ENCODE data around the gene RASGRF1. TPM values are rescaled to one million over a fixed set of nuclear protein-coding genes. Genes with fewer than 3 reads are reported as not detected.
A peak's percentile ranks its signal among the peaks of the same experiment; 100 is the strongest.
"Not testable (repeated sequence)": the region's sequence is repeated elsewhere in the genome, so short reads cannot be mapped to it uniquely, and the experiment has no call there.

The RASGRF1 gene
- total RNA-seq, 1 experiment from 2014 or later: 1.1 TPM

DNA sequence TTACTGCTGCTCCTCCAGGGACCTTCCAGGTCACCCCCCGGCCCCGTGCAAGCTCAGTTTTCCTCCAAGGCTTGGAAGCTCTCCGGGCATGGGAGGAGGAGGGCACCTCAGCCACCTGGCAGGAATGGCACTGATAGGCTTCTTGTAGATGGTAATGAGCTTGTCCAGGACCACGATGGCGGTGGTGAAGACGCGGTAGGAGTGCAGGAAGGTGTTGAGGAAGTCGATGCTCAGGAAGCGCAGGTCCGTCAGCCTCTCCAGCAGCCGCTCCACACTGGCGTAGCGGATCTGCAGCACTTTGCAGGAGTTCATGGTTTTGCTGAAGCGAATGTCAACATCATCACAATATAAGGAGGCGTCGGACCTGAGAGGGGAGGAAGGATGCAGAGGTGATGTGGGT, 84.5 kb downstream of the RASGRF1 start:
- no peaks in the 10 kb centered on the region for H3K27me3 ChIP-seq
- no peaks in the 10 kb centered on the region for H3K36me3 ChIP-seq
- H3K4me1 ChIP-seq: peaks cover 23% of the 10 kb centered on the region
- H3K27ac ChIP-seq: no peak overlapping the region
- H3K4me3 ChIP-seq: no peak overlapping the region
- DNase-seq: no peak
- H3K9me3 ChIP-seq (replicated peaks): no peaks in the 10 kb centered on the region

GRCh38 chr15:79004336-79004735, 86.2 kb downstream of the RASGRF1 start:
- H3K4me1 ChIP-seq: peaks cover 23% of the 10 kb centered on the region
- no peaks in the 10 kb centered on the region for H3K36me3 ChIP-seq
- H3K9me3 ChIP-seq (replicated peaks): no peaks in the 10 kb centered on the region
- DNase-seq: peak; percentile 87
- H3K27ac ChIP-seq: peak overlapping the region; percentile 64
- H3K27me3 ChIP-seq: no peaks in the 10 kb centered on the region
- H3K4me3 ChIP-seq: peak overlapping the region; percentile 24

DNA sequence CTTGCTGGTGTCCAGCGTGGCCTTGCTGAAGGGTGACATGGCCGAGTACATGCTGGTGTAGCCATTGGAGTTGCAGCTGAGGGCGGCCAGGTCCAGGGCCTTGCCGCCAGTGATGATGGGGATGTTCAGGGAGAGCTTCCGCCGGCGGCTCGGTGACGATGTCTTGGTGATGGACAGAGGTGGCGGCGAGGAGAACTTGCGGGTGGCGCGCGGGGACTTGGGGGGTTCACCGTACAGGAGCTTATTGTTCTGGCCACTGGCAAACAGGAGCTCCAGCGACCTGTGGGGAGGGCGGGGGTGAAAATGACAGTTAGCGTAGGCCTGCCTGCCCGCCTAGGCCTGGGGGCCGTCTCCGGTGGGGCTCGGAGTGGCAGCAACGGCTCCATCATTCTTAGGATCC, 86.7 kb downstream of the RASGRF1 start:
- DNase-seq: no peak
- Histone ChIP-seq H3K27me3 (no peaks in the 10 kb centered on the region), H3K36me3 (no peaks in the 10 kb centered on the region), H3K9me3 (replicated peaks) (no peaks in the 10 kb centered on the region), H3K27ac (peak overlapping the region; percentile 64), H3K4me3 (peak overlapping the region; percentile 24), H3K4me1 (peaks cover 23% of the 10 kb centered on the region)

DNA sequence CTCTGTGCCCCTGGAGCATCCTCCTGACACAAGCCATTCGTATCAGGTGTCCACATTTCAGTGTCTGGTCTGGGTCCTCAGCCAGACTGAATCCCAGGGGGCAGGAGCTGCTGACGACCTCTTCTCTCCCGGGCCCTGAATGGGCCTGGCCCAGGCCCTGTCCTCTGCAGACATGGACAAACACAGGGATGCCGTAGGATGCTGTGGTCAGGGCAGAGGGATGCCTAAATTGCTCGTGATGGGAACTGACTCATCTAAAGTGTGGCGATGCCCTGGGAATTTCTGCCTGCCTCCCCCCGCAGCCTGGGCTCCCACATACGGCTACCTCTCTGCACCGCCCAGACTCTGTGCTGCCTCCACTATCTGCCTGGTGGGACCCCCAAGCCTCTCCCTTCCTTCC, 87.3 kb downstream of the RASGRF1 start:
- Histone ChIP-seq H3K4me1 (peaks cover 23% of the 10 kb centered on the region), H3K27me3 (no peaks in the 10 kb centered on the region), H3K9me3 (replicated peaks) (no peaks in the 10 kb centered on the region), H3K27ac (peak overlapping the region; percentile 64), H3K4me3 (peak overlapping the region; percentile 24; the same call in 1 of the 2 replicates), H3K36me3 (no peaks in the 10 kb centered on the region)
- DNase-seq: no peak

DNA sequence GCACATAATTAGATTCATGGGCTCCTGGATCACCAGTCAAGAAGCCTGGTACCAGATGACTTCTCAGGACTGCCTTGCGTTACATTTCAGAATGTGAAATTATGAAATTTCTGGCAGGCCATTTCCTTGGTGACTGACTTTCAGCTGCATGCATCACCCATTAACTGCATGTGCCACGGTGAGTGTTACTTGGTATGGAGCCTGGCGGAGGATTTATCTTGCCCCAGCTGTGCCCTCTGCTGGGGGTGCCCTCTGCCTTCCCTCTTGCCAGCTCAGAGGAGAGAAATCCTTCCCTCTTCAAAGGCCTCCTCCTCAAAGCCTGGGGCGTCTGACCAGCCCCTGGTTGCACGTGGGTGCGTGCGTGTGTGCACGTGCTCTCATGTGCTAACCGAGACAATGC, 88.0 kb downstream of the RASGRF1 start:
- Histone ChIP-seq H3K36me3 (no peaks in the 10 kb centered on the region), H3K27ac (no peak overlapping the region), H3K9me3 (replicated peaks) (no peaks in the 10 kb centered on the region), H3K4me3 (no peak overlapping the region), H3K27me3 (no peaks in the 10 kb centered on the region), H3K4me1 (peaks cover 23% of the 10 kb centered on the region)
- DNase-seq: no peak

DNA sequence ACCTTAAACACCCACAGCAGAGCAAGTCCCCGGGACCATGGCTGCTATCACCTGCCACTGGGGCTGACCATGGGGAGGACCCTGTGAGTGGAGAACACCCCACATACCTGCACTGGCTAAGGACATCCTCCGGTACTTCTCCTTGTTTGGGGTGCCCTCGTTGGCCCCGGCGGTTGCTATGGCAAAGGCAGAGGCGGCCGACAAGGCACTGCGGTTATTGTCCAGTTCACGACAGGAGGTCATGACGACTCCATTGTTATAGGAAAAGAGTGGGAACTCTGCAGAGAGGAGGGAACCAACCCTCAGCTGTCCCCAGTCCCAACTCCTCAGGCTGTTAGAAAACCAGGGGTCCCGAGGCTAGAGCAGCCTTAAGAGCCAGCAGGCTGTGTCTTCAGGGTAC, 90.9 kb downstream of the RASGRF1 start:
- peaks cover 14% of the 10 kb centered on the region for H3K4me1 ChIP-seq
- H3K36me3 ChIP-seq: no peaks in the 10 kb centered on the region
- no peaks in the 10 kb centered on the region for H3K9me3 ChIP-seq (replicated peaks)
- no peak overlapping the region for H3K4me3 ChIP-seq
- DNase-seq: no peak
- H3K27ac ChIP-seq: no peak overlapping the region
- H3K27me3 ChIP-seq: no peaks in the 10 kb centered on the region

- Histone ChIP-seq H3K27me3 (no peaks in the 10 kb centered on the region), H3K4me1 (peaks cover 4% of the 10 kb centered on the region), H3K27ac (no peak overlapping the region), H3K9me3 (replicated peaks) (no peaks in the 10 kb centered on the region), H3K4me3 (no peak overlapping the region), H3K36me3 (no peaks in the 10 kb centered on the region)
- DNase-seq: no peak
These were observed 92.1 kb downstream of the RASGRF1 start for GRCh38 chr15:78998526-78998925.

- Histone ChIP-seq H3K4me1 (no peaks in the 10 kb centered on the region; the same call in 1 of the 2 replicates), H3K36me3 (no peaks in the 10 kb centered on the region), H3K27me3 (no peaks in the 10 kb centered on the region), H3K9me3 (replicated peaks) (no peaks in the 10 kb centered on the region), H3K27ac (no peak overlapping the region), H3K4me3 (no peak overlapping the region)
- DNase-seq: no peak
These were observed 92.5 kb downstream of the RASGRF1 start for GRCh38 chr15:78997981-78998499.

DNA sequence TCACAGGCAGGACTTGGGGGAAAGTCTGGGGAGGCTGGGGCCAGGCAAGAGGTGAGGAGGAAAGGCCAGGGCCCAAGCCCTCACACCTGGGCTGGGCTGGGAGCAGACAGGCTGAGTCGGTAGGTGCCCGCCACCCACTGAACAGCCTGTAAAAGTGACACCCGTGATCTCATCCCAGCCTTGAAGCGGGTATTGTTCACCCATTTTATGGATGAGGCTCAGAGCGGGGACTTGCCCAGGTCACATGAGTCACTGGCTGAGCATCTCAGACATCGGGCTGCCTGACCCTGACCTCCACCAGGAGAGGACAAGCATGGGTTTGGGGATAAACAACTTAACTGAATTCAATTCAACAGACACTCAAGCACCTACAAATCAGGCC, 93.7 kb downstream of the RASGRF1 start:
- no peaks in the 10 kb centered on the region for H3K36me3 ChIP-seq
- no peak for DNase-seq
- no peaks in the 10 kb centered on the region for H3K27me3 ChIP-seq
- H3K4me1 ChIP-seq: peaks cover 5% of the 10 kb centered on the region
- H3K27ac ChIP-seq: no peak overlapping the region
- no peak overlapping the region for H3K4me3 ChIP-seq
- no peaks in the 10 kb centered on the region for H3K9me3 ChIP-seq (replicated peaks)

GRCh38 chr15:78995921-78996893, 94.4 kb downstream of the RASGRF1 start:
- no peaks in the 10 kb centered on the region for H3K36me3 ChIP-seq
- H3K4me1 ChIP-seq: peaks cover 5% of the 10 kb centered on the region
- no peak overlapping the region for H3K27ac ChIP-seq
- no peak overlapping the region for H3K4me3 ChIP-seq
- H3K27me3 ChIP-seq: no peaks in the 10 kb centered on the region
- no peak for DNase-seq
- no peaks in the 10 kb centered on the region for H3K9me3 ChIP-seq (replicated peaks)

DNA sequence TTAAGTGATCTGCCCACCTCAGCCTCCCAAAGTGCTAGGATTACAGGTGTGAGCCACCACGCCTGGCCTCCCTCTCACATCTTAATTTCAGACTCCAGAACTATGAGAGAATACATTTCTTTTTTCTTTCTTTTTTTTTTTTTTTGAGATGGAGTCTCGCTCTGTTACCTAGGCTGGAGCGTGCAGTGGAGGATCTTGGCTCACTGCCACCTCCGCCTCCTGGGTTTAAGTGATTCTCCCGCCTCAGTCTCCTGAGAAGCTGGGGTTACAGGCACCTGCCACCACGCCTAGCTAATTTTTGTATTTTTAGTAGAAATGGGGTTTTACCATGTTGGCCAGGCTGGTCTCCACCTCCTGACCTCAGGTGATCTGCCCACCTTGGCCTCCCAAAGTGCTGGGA, 95.4 kb downstream of the RASGRF1 start:
- H3K9me3 ChIP-seq (replicated peaks); DNase-seq; H3K27me3 ChIP-seq; H3K4me3 ChIP-seq; H3K27ac ChIP-seq; H3K36me3 ChIP-seq: not testable (repeated sequence)
- H3K4me1 ChIP-seq: peaks cover 12% of the 10 kb centered on the region

- Histone ChIP-seq H3K4me1 (peaks cover 19% of the 10 kb centered on the region), H3K4me3 (no peak overlapping the region), H3K27ac (no peak overlapping the region), H3K9me3 (replicated peaks) (no peaks in the 10 kb centered on the region), H3K36me3 (no peaks in the 10 kb centered on the region), H3K27me3 (no peaks in the 10 kb centered on the region)
- no peak for DNase-seq
These were observed 96.5 kb downstream of the RASGRF1 start for GRCh38 chr15:78993931-78994530.

DNA sequence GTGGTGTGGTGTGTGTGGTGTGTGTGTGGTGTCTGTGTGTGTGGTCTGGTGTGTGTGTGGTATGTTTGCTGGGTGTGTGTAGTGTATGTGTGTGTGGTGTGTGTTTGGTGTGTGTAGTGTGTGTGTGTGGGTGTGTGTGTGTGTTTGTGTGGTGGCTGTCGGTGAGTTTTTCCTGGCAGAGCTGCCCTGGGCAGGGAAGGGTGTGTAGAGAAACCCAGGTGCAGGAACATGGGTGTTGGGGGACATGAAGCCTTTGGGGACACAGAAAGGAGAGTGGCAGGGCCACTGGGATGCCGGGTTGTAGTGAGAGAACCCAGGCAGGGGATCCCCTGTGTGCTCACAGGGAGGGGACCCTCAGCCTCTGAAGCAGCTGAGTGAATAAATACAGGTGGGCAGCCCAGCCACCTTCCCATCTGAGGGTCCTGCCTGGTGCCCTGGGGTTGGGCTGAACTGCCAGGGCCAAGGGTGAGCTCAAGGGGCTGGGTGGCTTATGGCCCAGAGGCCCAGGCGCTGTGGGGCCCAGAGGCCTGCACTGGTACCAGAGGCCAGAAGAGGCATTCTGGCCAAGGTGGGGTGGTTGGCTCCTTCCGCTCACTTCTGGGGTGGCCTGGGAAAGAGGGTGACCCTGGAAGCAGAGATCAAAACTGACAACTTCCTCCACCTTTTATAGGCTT, 97.2 kb downstream of the RASGRF1 start:
- Histone ChIP-seq H3K4me1 (peaks cover 23% of the 10 kb centered on the region), H3K4me3 (no peak overlapping the region)

GRCh38 chr15:78992416-78993256, 97.9 kb downstream of the RASGRF1 start:
- H3K4me3 ChIP-seq: no peak overlapping the region
- no peaks in the 10 kb centered on the region for H3K9me3 ChIP-seq (replicated peaks)
- no peak for DNase-seq
- H3K36me3 ChIP-seq: no peaks in the 10 kb centered on the region
- peaks cover 28% of the 10 kb centered on the region for H3K4me1 ChIP-seq
- H3K27me3 ChIP-seq: no peaks in the 10 kb centered on the region
- no peak overlapping the region for H3K27ac ChIP-seq

More for the DNA sequence above, 97.2 kb downstream of the RASGRF1 start:
- H3K27me3 ChIP-seq: no peaks in the 10 kb centered on the region
- no peak for DNase-seq
- no peak overlapping the region for H3K27ac ChIP-seq
- H3K36me3 ChIP-seq: no peaks in the 10 kb centered on the region
- no peaks in the 10 kb centered on the region for H3K9me3 ChIP-seq (replicated peaks)

All from SJCRH30 (cell line).